WI38 (cell line): ENCODE results near the gene KCNC4.

ENCODE experiments used
- H3K4me3 ChIP-seq: 2 replicates; pipeline ENCODE4 v1.5.1; 2011; ENCODE audit warnings: low read depth, mild to moderate bottlenecking, control low read depth, low read length
- CTCF ChIP-seq: IDR thresholded peaks from 2 replicates; pipeline ENCODE4 v1.5.1; 2012; ENCODE audit warnings: low read depth, mild to moderate bottlenecking, control low read depth, low read length

KCNC4 gene

GRCh38 chr1:110212169-110213142 is 2.3 kb downstream of the KCNC4 start:
- H3K4me3 ChIP-seq = no peak overlapping the region
- TF ChIP-seq CTCF = no peak

GRCh38 chr1:110213143-110213540 is 3.0 kb downstream of the KCNC4 start:
- no peak overlapping the region for H3K4me3 ChIP-seq
- TF ChIP-seq CTCF = no peak

- no peak for TF ChIP-seq CTCF
- no peak overlapping the region for H3K4me3 ChIP-seq
Measured at GRCh38 chr1:110214454-110215404, 4.6 kb downstream of the KCNC4 start.

- no peak overlapping the region for H3K4me3 ChIP-seq
- TF ChIP-seq CTCF = no peak
Measured at GRCh38 chr1:110215621-110216515, 5.8 kb downstream of the KCNC4 start.

- H3K4me3 ChIP-seq = no peak overlapping the region
- no peak for TF ChIP-seq CTCF
Measured at GRCh38 chr1:110216844-110217444, 6.8 kb downstream of the KCNC4 start.

GRCh38 chr1:110218137-110218536 is 8.0 kb downstream of the KCNC4 start:
- no peak for TF ChIP-seq CTCF

More at GRCh38 chr1:110218137-110218536, 8.0 kb downstream of the KCNC4 start:
- H3K4me3 ChIP-seq = no peak overlapping the region
